Subcutaneous adipose tissue (tissue), 4 donors: Measurements from ENCODE around the gene EMC7. TPM values are rescaled to one million over a fixed set of nuclear protein-coding genes. Genes with fewer than 3 reads are reported as not detected.

ENCODE experiments used
- CTCF ChIP-seq: fragments of 450-650 bp; IDR thresholded peaks from one replicate; pipeline ENCODE4 v1.5.1; 2016; ENCODE audit warnings: low read depth, mild to moderate bottlenecking, control low read depth, antibody characterized with exemption, moderate library complexity
- total RNA-seq, 4 donors: library from RNA; depleted of rRNA; stranded (reverse); fragments of >200 nt; gene quantifications; one replicate each; pipeline ENCODE4 v1.1.0, GENCODE V29; 2016

EMC7 gene
- total RNA-seq, 4 donors from 2014 or later: 41.8 to 62.8 (median 44.5) TPM

GRCh38 chr15:34046471-34047145 lies 55.1 kb downstream of the EMC7 start:
- TF ChIP-seq CTCF: no peak

- TF ChIP-seq CTCF: no peak
These were observed 57.8 kb downstream of the EMC7 start for GRCh38 chr15:34043813-34044212.

- no peak for TF ChIP-seq CTCF
These were observed 58.3 kb downstream of the EMC7 start for GRCh38 chr15:34043391-34043790.

GRCh38 chr15:34039790-34040113 lies 61.9 kb downstream of the EMC7 start:
- no peak for TF ChIP-seq CTCF

- no peak for TF ChIP-seq CTCF
These were observed 62.5 kb downstream of the EMC7 start, which contains the start of gene AVEN for GRCh38 chr15:34038871-34039789. TSS of gene AVEN (minus strand) at chr15:34039204. CDS start at chr15:34039046, 158 bp downstream.

- TF ChIP-seq CTCF: no peak
These were observed 63.4 kb downstream of the EMC7 start for GRCh38 chr15:34038023-34038870.

Other genes with a start within 250 kb of the EMC7 start
- not detected for gene CHRM5, start 133.4 kb downstream of the EMC7 start, total RNA-seq
- gene AVEN, start 62.7 kb downstream of the EMC7 start, total RNA-seq: 10 to 100 TPM in 3 of 4 donors, 1 to 10 TPM in 1; 8.5 to 26.1 (median 17.5) TPM
- gene PGBD4, start 221 bp upstream of the EMC7 start, total RNA-seq: 1 to 10 TPM in 2 of 4 donors, under 1 TPM in 2; 0.57 to 2.1 (median 0.95) TPM
- gene KATNBL1, start 108.2 kb upstream of the EMC7 start, total RNA-seq: 10 to 100 TPM; 45.4 to 59.0 (median 55.9) TPM
- gene EMC4, start 123.2 kb upstream of the EMC7 start, total RNA-seq: 100 to 1,000 TPM; 142 to 180 (median 156) TPM
- 10 to 100 TPM; 22.0 to 58.0 (median 27.1) TPM for gene SLC12A6, start 235.9 kb upstream of the EMC7 start, total RNA-seq
- 100 to 1,000 TPM in 3 of 4 donors, 10 to 100 TPM in 1; 82.7 to 244 (median 166) TPM for gene NOP10, start 241.3 kb upstream of the EMC7 start, total RNA-seq
- gene NUTM1, start 241.5 kb upstream of the EMC7 start, total RNA-seq: not detected